GM23338 (cell line): ENCODE measurements around the gene MYO5B. TPM values are rescaled to one million over a fixed set of nuclear protein-coding genes. Genes with fewer than 3 reads are reported as not detected.

Source experiments
- ATAC-seq: fragments of 200-7000 bp; cut with Tn5 transposase; 3 replicates; pipeline ENCODE4 v1.9.1; 2020
- DNase-seq: peaks from one replicate; pipeline ENCODE4 v3.0.0-alpha.2; 2015; ENCODE audit warnings: low spot score
- H2AFZ ChIP-seq: fragments of 200-600 bp; sonication (generic); 2 replicates; pipeline ENCODE4 v1.8.0; 2016; ENCODE audit warnings: antibody characterized with exemption, mild to moderate bottlenecking, moderate library complexity
- H3F3A ChIP-seq: fragments of 200-600 bp; sonication (generic); replicated peaks from 2 replicates; pipeline ENCODE4 v1.8.0; 2017; ENCODE audit warnings: antibody characterized with exemption, mixed run types, low read depth
- H3K27ac ChIP-seq: fragments of 200-600 bp; sonication (generic); 2 replicates; pipeline ENCODE4 v1.6.1; 2016; ENCODE audit warnings: low read depth
- H3K27me3 ChIP-seq: fragments of 200-600 bp; sonication (generic); 2 replicates; pipeline ENCODE4 v1.8.0; 2016; ENCODE audit warnings: mild to moderate bottlenecking, mixed run types, moderate library complexity; ENCODE audit not compliant: insufficient read depth
- H3K36me3 ChIP-seq: fragments of 200-600 bp; sonication (generic); 2 replicates; pipeline ENCODE4 v1.8.0; 2016; ENCODE audit warnings: mild to moderate bottlenecking; ENCODE audit not compliant: insufficient read depth
- H3K4me1 ChIP-seq: fragments of 200-600 bp; sonication (generic); 2 replicates; pipeline ENCODE4 v1.8.0; 2016; ENCODE audit warnings: mild to moderate bottlenecking, moderate library complexity; ENCODE audit not compliant: insufficient read depth
- H3K4me2 ChIP-seq: fragments of 200-600 bp; sonication (generic); 2 replicates; pipeline ENCODE4 v1.7.1; 2017; ENCODE audit warnings: mixed run types
- H3K4me3 ChIP-seq: fragments of 200-600 bp; sonication (generic); 2 replicates; pipeline ENCODE4 v1.6.1; 2016; ENCODE audit warnings: mixed run types
- H3K79me2 ChIP-seq: fragments of 200-600 bp; sonication (generic); replicated peaks from 2 replicates; pipeline ENCODE4 v1.8.0; 2017; ENCODE audit warnings: mild to moderate bottlenecking; ENCODE audit not compliant: insufficient read depth
- H3K9me2 ChIP-seq: fragments of 200-600 bp; sonication (generic); 2 replicates; pipeline ENCODE4 v1.8.0; 2017; ENCODE audit not compliant: insufficient read depth
- H4K20me1 ChIP-seq: fragments of 200-600 bp; sonication (generic); replicated peaks from 2 replicates; pipeline ENCODE4 v1.8.0; 2017; ENCODE audit warnings: mild to moderate bottlenecking; ENCODE audit not compliant: insufficient read depth
- H3K27ac Mint-ChIP-seq: 2 replicates; pipeline ENCODE4 v1.8.0; 2020; ENCODE audit warnings: inconsistent platforms, mild to moderate bottlenecking, moderate library complexity, mixed read lengths
- H3K27me3 Mint-ChIP-seq: 3 replicates; pipeline ENCODE4 v1.8.0; 2022; ENCODE audit warnings: low read depth, mild to moderate bottlenecking, moderate library complexity, mixed read lengths, inconsistent platforms; ENCODE audit not compliant: insufficient read depth, poor library complexity
- H3K36me3 Mint-ChIP-seq: 3 replicates; pipeline ENCODE4 v1.8.0; 2021; ENCODE audit warnings: low read depth, mild to moderate bottlenecking, inconsistent platforms, moderate library complexity, mixed read lengths
- H3K4me1 Mint-ChIP-seq: 3 replicates; pipeline ENCODE4 v1.8.0; 2020; ENCODE audit warnings: mild to moderate bottlenecking, inconsistent platforms, mixed read lengths
- H3K4me3 Mint-ChIP-seq: 3 replicates; pipeline ENCODE4 v1.8.0; 2021; ENCODE audit warnings: moderate library complexity, mild to moderate bottlenecking, inconsistent platforms, mixed read lengths
- H3K9me3 Mint-ChIP-seq: 3 replicates; pipeline ENCODE4 v1.8.0; 2020; ENCODE audit warnings: moderate library complexity, mild to moderate bottlenecking, inconsistent platforms, mixed read lengths
- EZH2 ChIP-seq: fragments of 200-600 bp; sonication (generic); IDR thresholded peaks from one replicate; pipeline ENCODE4 v1.8.0; 2017; ENCODE audit warnings: antibody characterized with exemption, mild to moderate bottlenecking, low read depth; ENCODE audit not compliant: unreplicated experiment
- EZH2phosphoT487 ChIP-seq: fragments of 200-600 bp; sonication (generic); IDR thresholded peaks from one replicate; pipeline ENCODE4 v1.8.1; 2018; ENCODE audit warnings: antibody characterized with exemption; ENCODE audit not compliant: unreplicated experiment
- ZNF331 ChIP-seq: fragments of 250-450 bp; sonication (Bioruptor Pico); IDR thresholded peaks from 2 replicates; pipeline ENCODE4 v1.5.0; 2020; ENCODE audit warnings: low read depth, mild to moderate bottlenecking, moderate library complexity
- ZNF462 ChIP-seq: fragments of 250-450 bp; sonication (Bioruptor Pico); IDR thresholded peaks from 2 replicates; pipeline ENCODE4 v1.5.0; 2020; ENCODE audit warnings: mild to moderate bottlenecking, moderate library complexity
- polyA plus RNA-seq: library from polyadenylated mRNA; unstranded; fragments of >200 nt; fragmentation: Nextera tagmentation; extraction: Ambion mirVana; gene quantifications from 2 replicates; pipeline ENCODE4 v1.2.1, GENCODE V29; 2016
- total RNA-seq: library from RNA; depleted of rRNA; stranded (reverse); fragments of >200 nt; shearing (Covaris generic); gene quantifications from 2 replicates; pipeline ENCODE4 v1.2.3, GENCODE V29; 2014

MYO5B gene
- total and polyA plus RNA-seq, 2 experiments from 2014 or later, result 3.2 to 19.1 TPM

GRCh38 chr18:50065039-50065438 lies 129.9 kb downstream of the MYO5B start (continued):
- no peak for TF ChIP-seq EZH2phosphoT487
- TF ChIP-seq ZNF462 (CRISPR knock-in tag), result no peak
- no peak for TF ChIP-seq ZNF331 (CRISPR knock-in tag)
- no peak for TF ChIP-seq EZH2

GRCh38 chr18:50061876-50062517 lies 132.9 kb downstream of the MYO5B start:
- Histone ChIP-seq H4K20me1 (no peaks in the 10 kb centered on the region), H3K9me2 (no peaks in the 10 kb centered on the region), H3K4me3 (no peak overlapping the region), H3K4me2 (no peak overlapping the region), H3K27me3 (no peaks in the 10 kb centered on the region), H3K36me3 (no peaks in the 10 kb centered on the region), H2AFZ (no peak overlapping the region), H3K79me2 (no peaks in the 10 kb centered on the region), H3F3A (no peaks in the 10 kb centered on the region), H3K27ac (no peak overlapping the region), H3K4me1 (0 out of 2 replicates have a peak, but pooled peaks cover 4% of the 10 kb centered on the region)
- no peaks in the 10 kb centered on the region for H3K9me3 Mint-ChIP-seq
- ATAC-seq (no peak), DNase-seq (no peak)
- no peak overlapping the region for H3K27ac Mint-ChIP-seq
- no peaks in the 10 kb centered on the region for H3K27me3 Mint-ChIP-seq
- no peak for TF ChIP-seq ZNF462 (CRISPR knock-in tag)
- no peak for TF ChIP-seq EZH2
- no peaks in the 10 kb centered on the region; the same call in 2 of the 3 replicates for H3K36me3 Mint-ChIP-seq
- H3K4me3 Mint-ChIP-seq, result no peak overlapping the region
- peaks cover 4% of the 10 kb centered on the region for H3K4me1 Mint-ChIP-seq
